HCT116 (cell line): Measurements from ENCODE around the gene IL1B.

Source experiments
- CTCF ChIP-seq, 3 experiments: fragments of 200-600 bp in 1 of 3; sonication (generic) in 1 of 3; IDR thresholded peaks in 2 of 3; conservative IDR thresholded peaks in 1 of 3; 2 replicates each; pipeline ENCODE4 v1.5.1; 2012 to 2017; ENCODE audit warnings: low read depth in 2 of 3, low read length in 2 of 3, antibody characterized with exemption in 1 of 3, borderline replicate concordance in 1 of 3, control low read depth in 1 of 3, mild to moderate bottlenecking in 1 of 3, mixed read lengths in 1 of 3, mixed run types in 1 of 3, moderate library complexity in 1 of 3; ENCODE audit not compliant: insufficient read depth in 1 of 3
- JUND ChIP-seq: IDR thresholded peaks from 2 replicates; pipeline ENCODE4 v1.6.1; 2012

GRCh38 chr2:112800881-112801583, 35.5 kb downstream of the IL1B start:
- TF ChIP-seq CTCF (IDR thresholded peaks at IDR 0.05 in 2 of 3, conservative IDR thresholded peaks at IDR 0.05 in 1 of 3; ENCODE audit: borderline replicate concordance in 1 of 3, insufficient read depth in 1 of 3, low read depth in 2 of 3, low read length in 2 of 3): no peak
- TF ChIP-seq JUND: no peak
